K562 (cell line): Measurements from ENCODE around the gene ZSCAN22. TPM values are rescaled to one million over a fixed set of nuclear protein-coding genes. Genes with fewer than 3 reads are reported as not detected.
A peak's percentile ranks its signal among the peaks of the same experiment; 100 is the strongest.

ENCODE experiments used
- ARID3B ChIP-seq: fragments of 250-450 bp; sonication (Bioruptor Pico); IDR thresholded peaks from 2 replicates; pipeline ENCODE4 v1.4.0; 2020; ENCODE audit warnings: borderline replicate concordance
- COPS2 ChIP-seq: fragments of 450-650 bp; conservative IDR thresholded peaks from 2 replicates; pipeline ENCODE4 v1.6.1; 2016; ENCODE audit warnings: mild to moderate bottlenecking, moderate library complexity
- JUN ChIP-seq, 2 experiments: sonication (generic) in 1 of 2; formaldehyde crosslinking in 1 of 2; IDR thresholded peaks; 2 replicates each; pipeline versions ENCODE4 v1.6.1 to v1.8.0; 2012 to 2022; ENCODE audit warnings: borderline replicate concordance in 2 of 2, mild to moderate bottlenecking in 2 of 2, improper control_type of control experiment in 1 of 2, low read depth in 1 of 2, low read length in 1 of 2, missing genetic modification reagents in 1 of 2
- KAT2B ChIP-seq: IDR thresholded peaks from one replicate; pipeline ENCODE4 v1.6.1; 2012; ENCODE audit warnings: low read depth, mild to moderate bottlenecking, control low read depth, inconsistent platforms, low read length, moderate library complexity
- MXD1 ChIP-seq: fragments of 250-450 bp; sonication (Bioruptor Pico); IDR thresholded peaks from 2 replicates; pipeline ENCODE4 v1.8.0; 2021; ENCODE audit warnings: borderline replicate concordance, mild to moderate bottlenecking, moderate library complexity; ENCODE audit not compliant: poor library complexity, severe bottlenecking
- MYC ChIP-seq, 2 experiments: fragments of 250-450 bp in 1 of 2; sonication (Bioruptor Pico) in 1 of 2; IDR thresholded peaks; 2 replicates each; pipeline versions ENCODE4 v1.5.1 to v1.6.1; 2012 to 2021; ENCODE audit warnings: low read depth in 2 of 2, borderline replicate concordance in 1 of 2, improper control_type of control experiment in 1 of 2, low read length in 1 of 2, mild to moderate bottlenecking in 1 of 2, moderate library complexity in 1 of 2
- PRPF4 ChIP-seq: fragments of 200-400 bp; formaldehyde crosslinking; IDR thresholded peaks from one replicate; pipeline ENCODE4 v1.6.1; 2017; ENCODE audit warnings: low read length, low read depth, mild to moderate bottlenecking; ENCODE audit not compliant: insufficient read depth, poor library complexity, severe bottlenecking
- PURB ChIP-seq: sonication (generic); formaldehyde crosslinking; IDR thresholded peaks from 2 replicates; pipeline ENCODE4 v1.9.0; 2021; ENCODE audit warnings: low read depth, mild to moderate bottlenecking, missing genetic modification reagents
- THRA ChIP-seq: fragments of 450-650 bp; IDR thresholded peaks from 2 replicates; pipeline ENCODE4 v1.6.1; 2017; ENCODE audit warnings: mild to moderate bottlenecking, moderate library complexity
- ZBTB8A ChIP-seq: fragments of 450-650 bp; IDR thresholded peaks from 2 replicates; pipeline ENCODE4 v1.6.1; 2018; ENCODE audit warnings: mild to moderate bottlenecking, moderate library complexity; ENCODE audit not compliant: partially characterized antibody
- ZFP30 ChIP-seq: fragments of 250-450 bp; sonication (Bioruptor Pico); IDR thresholded peaks from 2 replicates; pipeline ENCODE4 v1.8.0; 2022; ENCODE audit warnings: moderate library complexity, mild to moderate bottlenecking, inconsistent platforms, borderline replicate concordance
- ZFP91 ChIP-seq: sonication (generic); formaldehyde crosslinking; IDR thresholded peaks from 2 replicates; pipeline ENCODE4 v1.8.0; 2022; ENCODE audit warnings: mild to moderate bottlenecking, missing genetic modification reagents
- ZFPM2 ChIP-seq: fragments of 250-450 bp; sonication (Bioruptor Pico); IDR thresholded peaks from 2 replicates; pipeline ENCODE4 v1.5.1; 2022; ENCODE audit warnings: mild to moderate bottlenecking
- ZKSCAN3 ChIP-seq: fragments of 250-450 bp; sonication (Bioruptor Pico); IDR thresholded peaks from 2 replicates; pipeline ENCODE4 v1.4.0; 2020
- ZNF398 ChIP-seq: fragments of 250-450 bp; sonication (Bioruptor Pico); IDR thresholded peaks from 2 replicates; pipeline ENCODE4 v1.8.0; 2021; ENCODE audit warnings: moderate library complexity, mild to moderate bottlenecking, inconsistent platforms
- ZNF589 ChIP-seq: fragments of 200-800 bp; sonication (Bioruptor generic); IDR thresholded peaks from 2 replicates; pipeline ENCODE4 v1.6.1; 2016; ENCODE audit warnings: low read depth, missing genetic modification characterization, missing compliant biosample characterization
- ZNF668 ChIP-seq: fragments of 250-450 bp; sonication (Bioruptor Pico); IDR thresholded peaks from 2 replicates; pipeline ENCODE4 v1.8.0; 2022; ENCODE audit warnings: mild to moderate bottlenecking, inconsistent platforms
- ZNF764 ChIP-seq: fragments of 250-450 bp; sonication (Bioruptor Pico); IDR thresholded peaks from 2 replicates; pipeline ENCODE4 v1.4.0; 2020; ENCODE audit warnings: low read depth, mild to moderate bottlenecking, moderate library complexity
- polyA plus RNA-seq, 8 experiments: library from polyadenylated mRNA; depleted of rRNA in 4 of 8; stranded (reverse) in 5 of 8; unstranded in 3 of 8; fragments of >200 nt; fragmentation: Nextera tagmentation in 2 of 8; fragmentation: Illumina TruSeq in 1 of 8; extraction: Ambion mirVana in 2 of 8; extraction: Trizol in 1 of 8; gene quantifications; 2 replicates each; pipeline versions ENCODE4 v1.2.1 to v1.2.3, GENCODE V29; 2011 to 2014; ENCODE audit warnings: inconsistent platforms in 1 of 8, missing spikeins in 1 of 8
- total RNA-seq, 7 experiments: library from RNA; depleted of rRNA in 6 of 7; stranded (reverse); fragments of >200 nt in 6 of 7; fragmentation: Illumina TruSeq in 2 of 7; extraction: Trizol in 2 of 7; gene quantifications; 2 replicates each; pipeline versions ENCODE4 v1.2.1 to v1.2.3, GENCODE V29; 2011 to 2021; ENCODE audit warnings: low replicate concordance in 1 of 7

ZSCAN22 gene
- total and polyA plus RNA-seq, 9 of the 15 experiments (the other 6 are each of a cell fraction or from before 2014, with no cell fraction given), result 0.98 to 5.3 (median 3.0) TPM

- TF ChIP-seq ZBTB8A, result no peak
- no peak for TF ChIP-seq ARID3B
- TF ChIP-seq KAT2B, result no peak
- TF ChIP-seq JUN (IDR thresholded peaks at IDR 0.05; ENCODE audit: borderline replicate concordance, low read depth, low read length), result no peak
- TF ChIP-seq JUN (CRISPR knock-in tag; IDR thresholded peaks at IDR 0.05; ENCODE audit: borderline replicate concordance), result peak; percentile 74; the same call in 1 of the 2 replicates
- no peak for TF ChIP-seq PRPF4
- TF ChIP-seq ZNF589 (CRISPR knock-in tag), result no peak
- no peak for TF ChIP-seq COPS2
- no peak for TF ChIP-seq ZFP30 (CRISPR knock-in tag)
- no peak for TF ChIP-seq ZNF668
- TF ChIP-seq ZFPM2, result no peak
- TF ChIP-seq ZKSCAN3 (CRISPR knock-in tag), result no peak
- no peak for TF ChIP-seq ZNF764
- no peak for TF ChIP-seq THRA
- no peak for TF ChIP-seq ZNF398 (CRISPR knock-in tag)
- no peak for TF ChIP-seq MYC (IDR thresholded peaks at IDR 0.05; ENCODE audit: low read depth, low read length)
- TF ChIP-seq MYC (CRISPR knock-in tag; IDR thresholded peaks at IDR 0.05; ENCODE audit: borderline replicate concordance, low read depth), result no peak
- no peak for TF ChIP-seq MXD1 (CRISPR knock-in tag)
- no peak for TF ChIP-seq PURB (CRISPR knock-in tag)
- no peak for TF ChIP-seq ZFP91
Measured at GRCh38 chr19:58346961-58347929, 20.5 kb downstream of the ZSCAN22 start (continued).
